Subcutaneous preadipocyte (primary cell): ENCODE results near the gene HMBS. TPM values are rescaled to one million over a fixed set of nuclear protein-coding genes. Genes with fewer than 3 reads are reported as not detected.

Experiments
- total RNA-seq: library from RNA; depleted of rRNA; stranded (reverse); fragments of >200 nt; gene quantifications from 2 replicates; pipeline ENCODE4 v1.2.3, GENCODE V29; 2012

The HMBS gene
- total RNA-seq: 9.9 and 13.5 TPM in 2 replicates

GRCh38 chr11:119084663-119085436 lies at the start of gene HMBS:
Gene HMBS (plus strand): TSS chr11:119084881. CDS start chr11:119085034, 153 bp downstream.

GRCh38 chr11:119057000-119057769 lies 27.5 kb upstream of the HMBS start, which contains the start of gene HYOU1:
Gene HYOU1 (minus strand): TSS chr11:119057205. CDS start chr11:119056160, 1,045 bp downstream.

GRCh38 chr11:119067371-119068222 lies 17.1 kb upstream of the HMBS start, which contains the start of gene VPS11:
Gene VPS11 (plus strand): TSS chr11:119067818. CDS start chr11:119067824, 6 bp downstream.

GRCh38 chr11:119101759-119102423 lies 17.2 kb downstream of the HMBS start, which contains the start of gene DPAGT1:
Gene DPAGT1 (minus strand): TSS chr11:119101853. CDS start chr11:119101655, 198 bp downstream.

GRCh38 chr11:119106564-119107537 lies 22.2 kb downstream of the HMBS start, which contains the start of gene C2CD2L:
Gene C2CD2L (plus strand): TSS chr11:119107344. CDS start chr11:119107742, 398 bp downstream.

GRCh38 chr11:119121008-119121810 lies 36.5 kb downstream of the HMBS start, which contains the start of gene HINFP:
Gene HINFP (plus strand): TSS chr11:119121580. CDS start chr11:119126945, 5,365 bp downstream.

Other genes starting within 250 kb of the HMBS start
- not detected in 2 replicates for gene CXCR5, start 201.0 kb upstream of the HMBS start, total RNA-seq
- 18.0 and 20.1 TPM in 2 replicates for gene BCL9L, start 159.0 kb upstream of the HMBS start, total RNA-seq
- not detected in 2 replicates for gene UPK2, start 128.6 kb upstream of the HMBS start, total RNA-seq
- gene FOXR1, start 113.1 kb upstream of the HMBS start, total RNA-seq: not detected in 2 replicates
- 21.7 and 29.7 TPM in 2 replicates for gene CENATAC, start 86.7 kb upstream of the HMBS start, total RNA-seq
- 492 and 1,967 TPM in 2 replicates for gene RPS25, start 66.5 kb upstream of the HMBS start, total RNA-seq
- gene TRAPPC4, start 66.1 kb upstream of the HMBS start, total RNA-seq: 66.1 and 79.8 TPM in 2 replicates
- gene SLC37A4, start 54.0 kb upstream of the HMBS start, total RNA-seq: 12.5 TPM in 2 replicates
- gene HYOU1, start 27.7 kb upstream of the HMBS start, total RNA-seq: 73.1 and 128 TPM in 2 replicates
- 28.0 and 34.9 TPM in 2 replicates for gene VPS11, start 17.1 kb upstream of the HMBS start, total RNA-seq
- gene DPAGT1, start 17.0 kb downstream of the HMBS start, total RNA-seq: 25.4 and 26.8 TPM in 2 replicates
- 1.5 and 4.5 TPM in 2 replicates for gene C2CD2L, start 22.5 kb downstream of the HMBS start, total RNA-seq
- 12.9 and 16.2 TPM in 2 replicates for gene HINFP, start 36.7 kb downstream of the HMBS start, total RNA-seq
- gene ABCG4, start 64.2 kb downstream of the HMBS start, total RNA-seq: under 0.01 TPM in 2 replicates
- 10.0 and 12.5 TPM in 2 replicates for gene NLRX1, start 83.8 kb downstream of the HMBS start, total RNA-seq
- not detected in 2 replicates for gene NHERF4, start 100.6 kb downstream of the HMBS start, total RNA-seq
- 8.1 and 11.7 TPM in 2 replicates for gene CBL, start 121.5 kb downstream of the HMBS start, total RNA-seq
- gene MCAM, start 232.2 kb downstream of the HMBS start, total RNA-seq: 0.73 and 0.98 TPM in 2 replicates
- gene RNF26, start 249.6 kb downstream of the HMBS start, total RNA-seq: 5.9 and 7.0 TPM in 2 replicates